ENCODE results near the gene NPLOC4. TPM values are rescaled to one million over a fixed set of nuclear protein-coding genes. Genes with fewer than 3 reads are reported as not detected.

The NPLOC4 gene
- total and polyA plus RNA-seq, 2 donors (not counting 1 experiment from before 2014, with no cell fraction given): 70.2 to 101 TPM

DNA sequence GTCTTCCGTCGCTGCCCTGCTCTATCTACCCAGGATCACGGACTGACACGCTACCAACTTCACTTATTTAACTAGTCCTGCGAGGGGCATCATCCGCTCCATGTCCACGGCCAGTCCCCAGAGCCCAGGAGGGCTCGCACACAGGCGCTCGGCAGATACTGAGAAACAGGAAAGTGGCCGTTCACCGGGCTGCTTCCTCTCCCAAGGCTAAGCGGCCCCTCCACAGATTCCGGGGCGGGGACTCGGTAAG is 29.1 kb upstream of the NPLOC4 start:
- H3K27me3 Mint-ChIP-seq: no peaks in the 10 kb centered on the region
- H3K4me1 Mint-ChIP-seq: peaks cover 23% of the 10 kb centered on the region
- Histone ChIP-seq H3K4me2 (replicated peaks; ENCODE audit: low read depth, low read length, poor library complexity, severe bottlenecking) (peak overlapping the region; percentile 93), H4K20me1 (ENCODE audit: control insufficient read depth, insufficient read depth, low read length, poor library complexity, severe bottlenecking) (peaks cover 7% of the 10 kb centered on the region), H3K79me2 (ENCODE audit: control insufficient read depth, insufficient read depth, low read length) (peaks cover 54% of the 10 kb centered on the region), H3K9ac (ENCODE audit: low read length) (peak overlapping the region; percentile 88), H2AFZ (ENCODE audit: insufficient read depth, low read depth, low read length, poor library complexity, severe bottlenecking) (peak overlapping the region; percentile 89), H3K27ac (ENCODE audit: low read length in 2 of 2) (peak overlapping the region; percentile 69 to 80), H3K4me1 (ENCODE audit: control insufficient read depth in 2 of 2, insufficient read depth in 2 of 2, low read length in 2 of 2) (peaks cover 19 to 25% of the 10 kb centered on the region in 2 donors), H3K4me3 (ENCODE audit: control extremely low read depth in 1 of 5, extremely low read depth in 1 of 5, insufficient read depth in 1 of 5, low read depth in 2 of 5, low read length in 4 of 5) (peak overlapping the region; percentile 77 to 98 (median 93)), H3K27me3 (replicated peaks in 1 of 4; ENCODE audit: control extremely low read depth in 1 of 4, control insufficient read depth in 3 of 4, insufficient read depth in 4 of 4, low read length in 3 of 4) (no peaks in the 10 kb centered on the region), H3K36me3 (replicated peaks in 1 of 2; ENCODE audit: control extremely low read depth in 1 of 2, control insufficient read depth in 1 of 2, extremely low read depth in 1 of 2, insufficient read depth in 2 of 2, low read length in 1 of 2) (peaks cover 0 to 19% of the 10 kb centered on the region in 2 experiments), H3K9me3 (ENCODE audit: control extremely low read depth in 1 of 3, control insufficient read depth in 2 of 3, insufficient read depth in 1 of 3, low read length in 2 of 3) (no peaks in the 10 kb centered on the region)
- TF ChIP-seq EZH2 (IDR thresholded peaks at IDR 0.05; ENCODE audit: borderline replicate concordance, insufficient read depth, low read depth, low read length, poor library complexity, severe bottlenecking): no peak
- no peak for TF ChIP-seq CTCF (IDR thresholded peaks at IDR 0.05)
- H3K4me3 Mint-ChIP-seq: peak overlapping the region; percentile 91
- no peak for DNase-seq
- CTCF ChIA-PET: interaction anchor here (1.2 to 1.8 kb wide), 2 partner anchors 18 to 65 kb away, joined by 3 to 5 read pairs; partner anchors contain the start of genes ARL16 and HGS
- peak; percentile 7 for ATAC-seq (ENCODE audit: low read depth)
- H3K9me3 Mint-ChIP-seq (ENCODE audit: insufficient read depth): no peaks in the 10 kb centered on the region
- peak overlapping the region; percentile 88 for H3K27ac Mint-ChIP-seq
- 2% methylated on average over 16 of the region's 16 CpGs for WGBS (ENCODE audit: insufficient coverage)
- intact Hi-C loops (cut with micrococcal nuclease): loop anchor here (1.0 to 2.0 kb wide), 5 partner anchors 17 to 427 kb away; partner anchors contain the start of genes ARL16, FAAP100, MRPL12 and NDUFAF8
- POLR2A ChIA-PET: interaction anchor here (0.5 kb wide), 1 partner anchor 629 kb away, joined by 3 read pairs; no protein-coding TSS in a partner anchor

GRCh38 chr17:81665205-81666091 is 28.5 kb upstream of the NPLOC4 start:
- peaks cover 54% of the 10 kb centered on the region for H3K79me2 ChIP-seq (ENCODE audit: control insufficient read depth, insufficient read depth, low read length)
- 53% methylated on average over 30 of the region's 30 CpGs for WGBS (ENCODE audit: insufficient coverage)
- CTCF ChIA-PET: interaction anchor here (1.2 to 1.8 kb wide), 2 partner anchors 18 to 64 kb away, joined by 3 to 5 read pairs; partner anchors contain the start of genes ARL16 and HGS
- intact Hi-C loops (cut with micrococcal nuclease): loop anchor here (1.0 to 2.0 kb wide), 5 partner anchors 18 to 426 kb away; partner anchors contain the start of genes ARL16, FAAP100, MRPL12 and NDUFAF8
- H3K4me3 ChIP-seq (ENCODE audit: control extremely low read depth in 1 of 5, extremely low read depth in 1 of 5, insufficient read depth in 1 of 5, low read depth in 2 of 5, low read length in 4 of 5): peak overlapping the region; percentile 77 to 98 (median 93)
- POLR2A ChIA-PET: no interaction called here
- peaks cover 0 to 15% of the 10 kb centered on the region in 2 experiments for H3K36me3 ChIP-seq (replicated peaks in 1 of 2; ENCODE audit: control extremely low read depth in 1 of 2, control insufficient read depth in 1 of 2, extremely low read depth in 1 of 2, insufficient read depth in 2 of 2, low read length in 1 of 2)
- peaks cover 23% of the 10 kb centered on the region for H3K4me1 Mint-ChIP-seq
- peak overlapping the region; percentile 89 for H2AFZ ChIP-seq (ENCODE audit: insufficient read depth, low read depth, low read length, poor library complexity, severe bottlenecking)
- TF ChIP-seq EZH2 (IDR thresholded peaks at IDR 0.05; ENCODE audit: borderline replicate concordance, insufficient read depth, low read depth, low read length, poor library complexity, severe bottlenecking): no peak
- TF ChIP-seq CTCF (IDR thresholded peaks at IDR 0.05): no peak
- H3K27ac ChIP-seq (ENCODE audit: low read length in 2 of 2): peak overlapping the region; percentile 69 to 80
- peak; percentile 51 for DNase-seq
- H3K9me3 ChIP-seq (ENCODE audit: control extremely low read depth in 1 of 3, control insufficient read depth in 2 of 3, insufficient read depth in 1 of 3, low read length in 2 of 3): no peaks in the 10 kb centered on the region
- H3K4me1 ChIP-seq (ENCODE audit: control insufficient read depth in 2 of 2, insufficient read depth in 2 of 2, low read length in 2 of 2): peaks cover 19 to 25% of the 10 kb centered on the region in 2 donors
- no peaks in the 10 kb centered on the region for H3K9me3 Mint-ChIP-seq (ENCODE audit: insufficient read depth)
- H3K27ac Mint-ChIP-seq: peak overlapping the region; percentile 88
- no peak for ATAC-seq (ENCODE audit: low read depth)
- peak overlapping the region; percentile 91 for H3K4me3 Mint-ChIP-seq
- no peaks in the 10 kb centered on the region for H3K27me3 Mint-ChIP-seq
- H3K9ac ChIP-seq (ENCODE audit: low read length): peak overlapping the region; percentile 88
- peak overlapping the region; percentile 93 for H3K4me2 ChIP-seq (replicated peaks; ENCODE audit: low read depth, low read length, poor library complexity, severe bottlenecking)
- no peaks in the 10 kb centered on the region for H3K27me3 ChIP-seq (replicated peaks in 1 of 4; ENCODE audit: control extremely low read depth in 1 of 4, control insufficient read depth in 3 of 4, insufficient read depth in 4 of 4, low read length in 3 of 4)
- peaks cover 7% of the 10 kb centered on the region for H4K20me1 ChIP-seq (ENCODE audit: control insufficient read depth, insufficient read depth, low read length, poor library complexity, severe bottlenecking)
